CD4-positive, alpha-beta T cell treated with Interleukin-12 subunit alpha and Interleukin-12 subunit beta, for 1 hour (primary cell): ENCODE measurements around the gene NOS3.
"Not testable (repeated sequence)": the region's sequence is repeated elsewhere in the genome, so short reads cannot be mapped to it uniquely, and the experiment has no call there.

ENCODE experiments used
- DNase-seq: peaks from one replicate; pipeline ENCODE4 v3.0.0-alpha.2; 2020

The NOS3 gene

GRCh38 chr7:151019130-151019447 is 28.3 kb downstream of the NOS3 start:
- no peak for DNase-seq

GRCh38 chr7:151020231-151020630 is 29.4 kb downstream of the NOS3 start:
- no peak for DNase-seq

- DNase-seq = no peak
These were observed 32.4 kb downstream of the NOS3 start for GRCh38 chr7:151023232-151023631.

- DNase-seq = no peak
These were observed 33.7 kb downstream of the NOS3 start, which contains the start of gene ATG9B for GRCh38 chr7:151024435-151025056. TSS of gene ATG9B (minus strand) at chr7:151024494. CDS start at chr7:151024423, 71 bp downstream.

- no peak for DNase-seq
These were observed 35.3 kb downstream of the NOS3 start for GRCh38 chr7:151025924-151026671.

GRCh38 chr7:151026771-151027727 is 36.2 kb downstream of the NOS3 start:
- DNase-seq = not testable (repeated sequence)

- not testable (repeated sequence) for DNase-seq
These were observed 36.9 kb downstream of the NOS3 start for GRCh38 chr7:151027728-151028130.

- peak; percentile 99 for DNase-seq
These were observed 37.5 kb downstream of the NOS3 start, which contains the start of gene ABCB8 for GRCh38 chr7:151028131-151028947. TSS of gene ABCB8 (plus strand) at chr7:151028450. CDS start at chr7:151028516, 66 bp downstream.

- DNase-seq = no peak
These were observed 38.2 kb downstream of the NOS3 start for GRCh38 chr7:151028948-151029501.

- DNase-seq = no peak
These were observed 40.2 kb downstream of the NOS3 start for GRCh38 chr7:151031011-151031410.

GRCh38 chr7:151032936-151033863 is 42.4 kb downstream of the NOS3 start:
- DNase-seq = no peak

- DNase-seq = no peak
These were observed 43.0 kb downstream of the NOS3 start for GRCh38 chr7:151033864-151034249.

GRCh38 chr7:151034312-151035025 is 43.7 kb downstream of the NOS3 start:
- no peak for DNase-seq

GRCh38 chr7:151035026-151035717 is 44.4 kb downstream of the NOS3 start:
- DNase-seq = no peak

GRCh38 chr7:151035902-151036301 is 45.1 kb downstream of the NOS3 start:
- no peak for DNase-seq

- peak; percentile 26 for DNase-seq
These were observed 48.4 kb downstream of the NOS3 start for GRCh38 chr7:151038951-151039849.

- DNase-seq = no peak
These were observed 49.2 kb downstream of the NOS3 start for GRCh38 chr7:151039850-151040548.
